ENCODE results near the gene GIMAP6. TPM values are rescaled to one million over a fixed set of nuclear protein-coding genes. Genes with fewer than 3 reads are reported as not detected.

GIMAP6 gene
- total and polyA plus RNA-seq, 2 of the 8 experiments (the other 6 are each of a cell fraction or from before 2014, with no cell fraction given), result not detected

- TF ChIP-seq MAFK (IDR thresholded peaks at IDR 0.05; ENCODE audit: low read depth, low read length) (no peak), TAF1 (IDR thresholded peaks at IDR 0.05; ENCODE audit: low read depth, low read length) (no peak), RXRA (IDR thresholded peaks at IDR 0.05; ENCODE audit: insufficient read depth, low read depth, low read length) (no peak)
These were observed 23.9 kb upstream of the GIMAP6 start (continued) for GRCh38 chr7:150656047-150656446.

All from H1 (cell line).